Dedifferentiated amniotic fluid mesenchymal stem cell (primary cell): ENCODE data around the gene SPACDR.

Experiments used
- DNase-seq: peaks from one replicate; pipeline ENCODE4 v3.0.0-alpha.2; 2016; ENCODE audit errors: extremely low spot score

SPACDR gene

GRCh38 chr7:100413346-100413745 is 50.7 kb downstream of the SPACDR start:
- DNase-seq, result no peak

GRCh38 chr7:100411101-100411500 is 53.0 kb downstream of the SPACDR start:
- DNase-seq, result no peak

GRCh38 chr7:100407285-100408180 is 56.5 kb downstream of the SPACDR start:
- DNase-seq, result peak; percentile 72

GRCh38 chr7:100406767-100407166 is 57.3 kb downstream of the SPACDR start:
- no peak for DNase-seq
